Frontal cortex (tissue), 4 donors: ENCODE results near the gene GSAP. TPM values are rescaled to one million over a fixed set of nuclear protein-coding genes. Genes with fewer than 3 reads are reported as not detected.
"Not testable (repeated sequence)": the region's sequence is repeated elsewhere in the genome, so short reads cannot be mapped to it uniquely, and the experiment has no call there.

Experiments used
- DNase-seq, 2 donors: peaks; one replicate each; pipeline ENCODE4 v3.0.0; 2012; ENCODE audit warnings: low spot score in 2 of 2
- FAIRE-seq: peaks from 2 replicates; lab custom pipeline; 2012; peaks lifted over from hg19 to GRCh38; lab: Jason Lieb, UNC
- total RNA-seq: library from RNA; depleted of rRNA; stranded (reverse); fragments of >200 nt; gene quantifications from one replicate; pipeline ENCODE4 v1.2.3, GENCODE V29; 2014
- donor health status: control.
- donor health status: control.
- donor health status: control.

The GSAP gene
- total RNA-seq, 1 donor from 2014 or later = 9.0 TPM

GRCh38 chr7:77308792-77309191 is 107.4 kb downstream of the GSAP start:
- no peak for FAIRE-seq
- no peak for DNase-seq

GRCh38 chr7:77306231-77307067 is 109.7 kb downstream of the GSAP start:
- DNase-seq (no peak), FAIRE-seq (no peak)

- no peak for DNase-seq
- no peak for FAIRE-seq
These were observed 120.6 kb downstream of the GSAP start for GRCh38 chr7:77295549-77295948.

GRCh38 chr7:77293046-77293445 is 123.1 kb downstream of the GSAP start:
- DNase-seq (no peak), FAIRE-seq (no peak)

GRCh38 chr7:77290425-77290824 is 125.7 kb downstream of the GSAP start:
- no peak for DNase-seq
- no peak for FAIRE-seq

GRCh38 chr7:77289387-77289786 is 126.8 kb downstream of the GSAP start:
- FAIRE-seq (no peak), DNase-seq (no peak)

- FAIRE-seq (no peak), DNase-seq (no peak)
These were observed 127.4 kb downstream of the GSAP start for GRCh38 chr7:77288676-77289320.

- FAIRE-seq = no peak
- DNase-seq = no peak
These were observed 131.5 kb downstream of the GSAP start for GRCh38 chr7:77284616-77285015.

GRCh38 chr7:77284005-77284404 is 132.1 kb downstream of the GSAP start:
- DNase-seq (no peak), FAIRE-seq (no peak)

- FAIRE-seq = no peak
- no peak for DNase-seq
These were observed 133.3 kb downstream of the GSAP start for GRCh38 chr7:77282897-77283296.

GRCh38 chr7:77281780-77282478 is 134.2 kb downstream of the GSAP start:
- FAIRE-seq = no peak
- DNase-seq = no peak

GRCh38 chr7:77276120-77276519 is 140.0 kb downstream of the GSAP start:
- DNase-seq (no peak), FAIRE-seq (no peak)

- not testable (repeated sequence) for FAIRE-seq, DNase-seq
These were observed 140.5 kb downstream of the GSAP start for GRCh38 chr7:77275663-77276062.

GRCh38 chr7:77271766-77272165 is 144.4 kb downstream of the GSAP start:
- DNase-seq = no peak
- FAIRE-seq = no peak

- FAIRE-seq (no peak), DNase-seq (no peak)
These were observed 146.1 kb downstream of the GSAP start for GRCh38 chr7:77270094-77270480.

GRCh38 chr7:77269360-77270093 is 146.6 kb downstream of the GSAP start:
- DNase-seq (no peak), FAIRE-seq (no peak)

- DNase-seq = no peak
- no peak for FAIRE-seq
These were observed 149.8 kb downstream of the GSAP start for GRCh38 chr7:77266291-77266794.

- DNase-seq (no peak), FAIRE-seq (no peak)
These were observed 150.5 kb downstream of the GSAP start for GRCh38 chr7:77265666-77266065.

- FAIRE-seq (no peak), DNase-seq (no peak)
These were observed 153.8 kb downstream of the GSAP start for GRCh38 chr7:77262316-77262715.
